ENCODE data around the gene ZFYVE28. TPM values are rescaled to one million over a fixed set of nuclear protein-coding genes. Genes with fewer than 3 reads are reported as not detected.

Gene ZFYVE28
- total and polyA plus RNA-seq, 5 donors from 2014 or later: 8.5 to 86.4 (median 17.6) TPM

DNA sequence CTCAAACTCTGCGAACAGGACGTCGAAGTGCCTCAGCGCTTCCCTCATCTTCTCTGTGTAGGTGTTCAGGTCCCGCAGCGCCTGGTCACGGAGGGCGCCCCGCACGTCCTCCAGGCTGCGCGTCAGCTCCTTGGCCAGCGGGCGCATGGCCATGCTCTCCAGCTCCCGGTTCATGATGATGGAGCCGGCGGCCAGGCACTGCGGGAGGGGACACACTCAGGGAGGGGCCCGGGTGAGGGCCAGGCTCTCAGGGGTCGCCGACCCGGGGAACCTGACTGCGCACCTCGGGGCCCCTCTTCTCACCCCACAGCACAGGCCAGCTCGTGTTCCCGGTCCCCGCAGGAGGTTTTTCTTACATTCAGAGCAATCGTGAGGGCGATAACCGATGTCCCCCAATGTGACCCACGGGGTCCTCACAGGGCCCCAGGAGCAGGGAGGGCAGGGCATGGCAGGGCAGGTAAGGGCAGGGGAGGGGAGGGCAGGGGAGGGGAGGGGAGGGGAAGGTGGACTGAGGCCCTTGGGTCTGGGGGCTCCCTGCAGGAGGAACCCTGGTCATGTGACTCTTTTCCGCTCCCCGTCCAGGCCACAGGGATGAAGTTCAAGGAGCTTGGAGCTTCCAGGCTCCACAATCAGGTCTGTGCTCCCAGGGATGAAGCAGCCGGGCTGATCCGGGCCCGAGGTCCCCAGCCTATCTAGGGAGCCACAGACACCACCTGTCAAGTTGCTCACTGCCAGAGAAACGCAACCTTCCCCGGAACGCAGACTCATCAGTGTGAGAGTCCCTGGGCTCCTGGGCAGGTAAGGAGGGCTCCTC lies 78.8 kb downstream of the ZFYVE28 start:
- no peak for ATAC-seq (ENCODE audit: low read depth in 2 of 2)

DNA sequence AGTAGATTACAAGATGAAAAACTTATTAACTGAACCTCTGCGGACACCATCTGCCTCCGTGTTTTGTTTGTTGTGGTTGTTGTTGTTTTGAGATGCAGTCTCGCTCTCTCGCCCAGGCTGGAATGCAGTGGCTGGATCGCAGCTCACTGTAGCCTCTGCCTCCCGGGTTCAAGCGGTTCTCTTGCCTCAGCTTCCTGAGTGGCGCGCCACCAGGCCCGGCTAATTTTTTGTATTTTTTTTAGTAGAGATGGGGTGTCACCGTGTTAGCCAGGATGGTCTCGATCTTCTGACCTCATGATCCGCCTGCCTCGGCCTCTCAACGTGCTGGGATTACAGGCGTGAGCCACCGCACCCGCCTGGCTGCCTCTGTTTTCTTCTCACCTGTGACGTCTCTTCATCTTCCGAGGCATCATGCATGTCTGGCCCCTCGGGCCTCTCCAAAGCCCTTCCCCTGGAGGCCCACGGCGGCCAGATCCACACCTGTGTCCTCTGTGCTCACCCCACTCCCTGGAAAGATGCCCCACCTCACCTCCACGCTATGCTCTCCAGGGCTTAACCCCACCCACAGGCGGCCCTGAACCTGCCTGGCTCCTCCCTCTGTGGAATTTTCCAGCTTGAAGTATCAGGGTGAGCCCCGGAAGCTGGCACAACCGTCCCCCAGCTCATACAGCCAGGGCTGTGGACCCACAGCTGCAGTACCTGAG lies 79.5 kb downstream of the ZFYVE28 start:
- Histone ChIP-seq H3K9me3 (ENCODE audit: control insufficient read depth in 2 of 2, low read length in 2 of 2) (no peaks in the 10 kb centered on the region), H3K4me1 (ENCODE audit: control insufficient read depth, insufficient read depth, low read length, poor library complexity, severe bottlenecking) (no peaks in the 10 kb centered on the region), H3K36me3 (ENCODE audit: control insufficient read depth, insufficient read depth, low read length) (peaks cover 26% of the 10 kb centered on the region), H3K27me3 (ENCODE audit: control insufficient read depth, insufficient read depth, low read length) (no peaks in the 10 kb centered on the region), H3K27ac (ENCODE audit: insufficient read depth, low read length, poor library complexity, severe bottlenecking) (no peak overlapping the region), H3K4me3 (ENCODE audit: low read depth, low read length) (no peak overlapping the region)
- no peak for ATAC-seq (ENCODE audit: low read depth in 2 of 2)
- H3K36me3 Mint-ChIP-seq: peaks cover 13% of the 10 kb centered on the region
- no peak for DNase-seq
- H3K4me1 Mint-ChIP-seq: peaks cover 0 to 11% (median 1%) of the 10 kb centered on the region in 4 donors
- H3K4me3 Mint-ChIP-seq: no peak overlapping the region
- H3K27me3 Mint-ChIP-seq: no peaks in the 10 kb centered on the region
- H3K27ac Mint-ChIP-seq: no peak overlapping the region
- H3K9me3 Mint-ChIP-seq: no peaks in the 10 kb centered on the region

More for the DNA sequence above, 78.8 kb downstream of the ZFYVE28 start:
- Histone ChIP-seq H3K4me1 (ENCODE audit: control insufficient read depth, insufficient read depth, low read length, poor library complexity, severe bottlenecking) (no peaks in the 10 kb centered on the region), H3K27ac (ENCODE audit: insufficient read depth, low read length, poor library complexity, severe bottlenecking) (no peak overlapping the region), H3K4me3 (ENCODE audit: low read depth, low read length) (no peak overlapping the region), H3K36me3 (ENCODE audit: control insufficient read depth, insufficient read depth, low read length) (peaks cover 26% of the 10 kb centered on the region), H3K9me3 (ENCODE audit: control insufficient read depth in 2 of 2, low read length in 2 of 2) (no peaks in the 10 kb centered on the region), H3K27me3 (ENCODE audit: control insufficient read depth, insufficient read depth, low read length) (no peaks in the 10 kb centered on the region)
- Mint-ChIP-seq H3K4me1 (peaks cover 0 to 10% (median 3%) of the 10 kb centered on the region in 4 donors), H3K9me3 (no peaks in the 10 kb centered on the region), H3K36me3 (peaks cover 19% of the 10 kb centered on the region), H3K27me3 (no peaks in the 10 kb centered on the region), H3K4me3 (no peak overlapping the region), H3K27ac (no peak overlapping the region)
- no peak for DNase-seq

GRCh38 chr4:2337896-2338295 lies 80.5 kb downstream of the ZFYVE28 start:
- DNase-seq: no peak
- H3K27me3 ChIP-seq (ENCODE audit: control insufficient read depth, insufficient read depth, low read length): no peaks in the 10 kb centered on the region
- Mint-ChIP-seq H3K4me1 (peaks cover 0 to 14% (median 0%) of the 10 kb centered on the region in 4 donors), H3K36me3 (peaks cover 10% of the 10 kb centered on the region), H3K27ac (no peak overlapping the region), H3K4me3 (no peak overlapping the region), H3K9me3 (no peaks in the 10 kb centered on the region), H3K27me3 (no peaks in the 10 kb centered on the region)
- H3K4me1 ChIP-seq (ENCODE audit: control insufficient read depth, insufficient read depth, low read length, poor library complexity, severe bottlenecking): no peaks in the 10 kb centered on the region
- no peak overlapping the region for H3K27ac ChIP-seq (ENCODE audit: insufficient read depth, low read length, poor library complexity, severe bottlenecking)
- H3K4me3 ChIP-seq (ENCODE audit: low read depth, low read length): no peak overlapping the region
- peaks cover 24% of the 10 kb centered on the region for H3K36me3 ChIP-seq (ENCODE audit: control insufficient read depth, insufficient read depth, low read length)
- no peaks in the 10 kb centered on the region for H3K9me3 ChIP-seq (ENCODE audit: control insufficient read depth in 2 of 2, low read length in 2 of 2)
- no peak for ATAC-seq (ENCODE audit: low read depth in 2 of 2)

DNA sequence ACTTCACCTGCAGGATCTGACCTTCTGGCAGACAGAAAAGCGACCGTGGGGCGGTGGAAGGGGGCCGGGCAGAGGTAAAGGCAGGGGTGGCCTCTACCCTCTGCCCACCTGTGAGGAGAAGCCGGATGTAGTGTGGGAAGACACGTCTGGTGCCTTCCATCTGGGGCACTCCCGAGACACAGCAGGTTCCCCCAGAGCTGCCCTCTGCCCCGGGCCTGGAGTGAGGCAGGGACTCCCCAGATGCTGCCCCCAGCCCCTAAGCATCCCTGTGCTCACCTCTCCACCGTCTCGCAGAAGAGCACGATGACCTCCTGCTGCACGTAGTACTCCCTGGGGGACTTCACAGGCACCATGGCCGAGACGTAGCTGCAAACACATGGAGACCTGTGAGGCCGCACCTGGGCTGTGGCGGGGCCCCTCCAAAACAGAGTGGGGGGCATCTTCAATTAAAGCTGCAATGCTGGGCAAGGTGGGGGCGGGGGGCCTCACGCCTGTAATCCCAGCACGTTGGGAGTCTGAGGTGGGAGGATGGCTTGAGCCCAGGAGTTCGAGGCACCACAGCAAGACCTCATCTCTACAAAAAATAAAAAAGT lies 81.2 kb downstream of the ZFYVE28 start:
- peaks cover 9% of the 10 kb centered on the region for H3K36me3 Mint-ChIP-seq
- Histone ChIP-seq H3K27ac (ENCODE audit: insufficient read depth, low read length, poor library complexity, severe bottlenecking) (no peak overlapping the region), H3K9me3 (ENCODE audit: control insufficient read depth in 2 of 2, low read length in 2 of 2) (no peaks in the 10 kb centered on the region), H3K27me3 (ENCODE audit: control insufficient read depth, insufficient read depth, low read length) (no peaks in the 10 kb centered on the region), H3K4me3 (ENCODE audit: low read depth, low read length) (no peak overlapping the region), H3K36me3 (ENCODE audit: control insufficient read depth, insufficient read depth, low read length) (peaks cover 20% of the 10 kb centered on the region), H3K4me1 (ENCODE audit: control insufficient read depth, insufficient read depth, low read length, poor library complexity, severe bottlenecking) (no peaks in the 10 kb centered on the region)
- DNase-seq: no peak
- no peaks in the 10 kb centered on the region for H3K27me3 Mint-ChIP-seq
- no peak for ATAC-seq (ENCODE audit: low read depth in 2 of 2)
- peaks cover 0 to 13% (median 0%) of the 10 kb centered on the region in 4 donors for H3K4me1 Mint-ChIP-seq
- H3K9me3 Mint-ChIP-seq: no peaks in the 10 kb centered on the region
- no peak overlapping the region for H3K27ac Mint-ChIP-seq
- no peak overlapping the region for H3K4me3 Mint-ChIP-seq

- Histone ChIP-seq H3K27me3 (ENCODE audit: control insufficient read depth, insufficient read depth, low read length) (no peaks in the 10 kb centered on the region), H3K36me3 (ENCODE audit: control insufficient read depth, insufficient read depth, low read length) (peaks cover 15% of the 10 kb centered on the region), H3K27ac (ENCODE audit: insufficient read depth, low read length, poor library complexity, severe bottlenecking) (no peak overlapping the region), H3K4me1 (ENCODE audit: control insufficient read depth, insufficient read depth, low read length, poor library complexity, severe bottlenecking) (no peaks in the 10 kb centered on the region), H3K9me3 (ENCODE audit: control insufficient read depth in 2 of 2, low read length in 2 of 2) (no peaks in the 10 kb centered on the region), H3K4me3 (ENCODE audit: low read depth, low read length) (no peak overlapping the region)
- no peak overlapping the region for H3K4me3 Mint-ChIP-seq
- H3K4me1 Mint-ChIP-seq: peaks cover 0 to 13% (median 0%) of the 10 kb centered on the region in 4 donors
- H3K9me3 Mint-ChIP-seq: no peaks in the 10 kb centered on the region
- H3K27me3 Mint-ChIP-seq: no peaks in the 10 kb centered on the region
- no peak overlapping the region for H3K27ac Mint-ChIP-seq
- peaks cover 9% of the 10 kb centered on the region for H3K36me3 Mint-ChIP-seq
- ATAC-seq (ENCODE audit: low read depth in 2 of 2): no peak
- no peak for DNase-seq
Measured at GRCh38 chr4:2336659-2337058, 81.8 kb downstream of the ZFYVE28 start.

GRCh38 chr4:2335729-2336101 lies 82.7 kb downstream of the ZFYVE28 start:
- Histone ChIP-seq H3K27me3 (ENCODE audit: control insufficient read depth, insufficient read depth, low read length) (no peaks in the 10 kb centered on the region), H3K36me3 (ENCODE audit: control insufficient read depth, insufficient read depth, low read length) (peaks cover 11% of the 10 kb centered on the region), H3K9me3 (ENCODE audit: control insufficient read depth in 2 of 2, low read length in 2 of 2) (no peaks in the 10 kb centered on the region), H3K27ac (ENCODE audit: insufficient read depth, low read length, poor library complexity, severe bottlenecking) (no peak overlapping the region), H3K4me3 (ENCODE audit: low read depth, low read length) (no peak overlapping the region), H3K4me1 (ENCODE audit: control insufficient read depth, insufficient read depth, low read length, poor library complexity, severe bottlenecking) (no peaks in the 10 kb centered on the region)
- ATAC-seq (ENCODE audit: low read depth in 2 of 2) (no peak), DNase-seq (no peak)
- Mint-ChIP-seq H3K27ac (no peak overlapping the region), H3K27me3 (no peaks in the 10 kb centered on the region), H3K4me3 (no peak overlapping the region), H3K36me3 (peaks cover 9% of the 10 kb centered on the region), H3K4me1 (peaks cover 0 to 13% (median 0%) of the 10 kb centered on the region in 4 donors), H3K9me3 (no peaks in the 10 kb centered on the region)

- Mint-ChIP-seq H3K27me3 (no peaks in the 10 kb centered on the region), H3K9me3 (peaks cover 0 to 3% (median 0%) of the 10 kb centered on the region in 7 donors), H3K4me1 (peaks cover 0 to 13% (median under 1%) of the 10 kb centered on the region in 4 donors), H3K36me3 (peaks cover 12% of the 10 kb centered on the region), H3K4me3 (no peak overlapping the region), H3K27ac (peak overlapping the region in 1 of 3 donors; percentile 67)
- Histone ChIP-seq H3K4me3 (ENCODE audit: low read depth, low read length) (no peak overlapping the region), H3K36me3 (ENCODE audit: control insufficient read depth, insufficient read depth, low read length) (peaks cover 14% of the 10 kb centered on the region), H3K27me3 (ENCODE audit: control insufficient read depth, insufficient read depth, low read length) (no peaks in the 10 kb centered on the region), H3K4me1 (ENCODE audit: control insufficient read depth, insufficient read depth, low read length, poor library complexity, severe bottlenecking) (no peaks in the 10 kb centered on the region), H3K27ac (ENCODE audit: insufficient read depth, low read length, poor library complexity, severe bottlenecking) (no peak overlapping the region), H3K9me3 (ENCODE audit: control insufficient read depth in 2 of 2, low read length in 2 of 2) (no peaks in the 10 kb centered on the region)
- ATAC-seq (ENCODE audit: low read depth in 2 of 2) (no peak), DNase-seq (no peak)
Measured at GRCh38 chr4:2334826-2335728, 83.4 kb downstream of the ZFYVE28 start.

Data from CD4-positive, CD25-positive, alpha-beta regulatory T cell (primary cell).